H1 (cell line): ENCODE results near the gene PDE8A. TPM values are rescaled to one million over a fixed set of nuclear protein-coding genes. Genes with fewer than 3 reads are reported as not detected.

Experiments used
- POLR2AphosphoS5 ChIP-seq: IDR thresholded peaks from 2 replicates; pipeline ENCODE4 v1.6.1; 2011; ENCODE audit warnings: low read depth, low read length
- RBBP5 ChIP-seq: IDR thresholded peaks from 2 replicates; pipeline ENCODE4 v1.7.1; 2012; ENCODE audit warnings: low read depth, mild to moderate bottlenecking, inconsistent platforms, low read length, moderate library complexity, borderline replicate concordance
- RNF2 ChIP-seq: fragments of 200-900, 300-1000 bp; sonication (generic); IDR thresholded peaks from 2 replicates; pipeline ENCODE4 v1.7.1; 2016; ENCODE audit warnings: borderline replicate concordance, low read depth, mild to moderate bottlenecking, antibody characterized with exemption, low read length; ENCODE audit not compliant: poor library complexity, severe bottlenecking; ENCODE audit errors: missing control alignments
- SIRT6 ChIP-seq: IDR thresholded peaks from one replicate; pipeline ENCODE4 v1.7.1; 2012; ENCODE audit warnings: low read length, inconsistent platforms
- polyA plus RNA-seq, 7 experiments: library from polyadenylated mRNA; depleted of rRNA in 3 of 7; stranded (reverse) in 5 of 7; unstranded in 2 of 7; fragments of >200 nt in 5 of 7; fragments of 200-250 nt in 2 of 7; gene quantifications; 1 replicate in 5 of 7; 2 replicates in 1 of 7; 4 replicates in 1 of 7; pipeline versions ENCODE4 v1.2.1 to v1.2.3, GENCODE V29; 2011 to 2013; ENCODE audit warnings: missing spikeins in 2 of 7, mixed read lengths in 2 of 7
- total RNA-seq: library from RNA; stranded (reverse); fragmentation: NEBNext Ultra II Directional; extraction: Animal tissue kit (Norgen Biotek cat#: 25700); gene quantifications from 2 replicates; pipeline ENCODE4 v1.2.1, GENCODE V29; 2021
- TF ChIP-seq, protein P1 (sequence below), 3 experiments: IDR thresholded peaks; 1 replicate in 2 of 3; 2 replicates in 1 of 3; pipeline versions ENCODE4 v1.5.1 to v1.6.1; 2011; ENCODE audit warnings: low read length in 3 of 3, mild to moderate bottlenecking in 3 of 3, inconsistent platforms in 2 of 3, low read depth in 1 of 3, moderate library complexity in 1 of 3; ENCODE audit not compliant: insufficient read depth in 1 of 3; ENCODE audit errors: control extremely low read depth in 1 of 3

PDE8A gene
- total and polyA plus RNA-seq, 2 of the 8 experiments (the other 6 are each of a cell fraction or from before 2014, with no cell fraction given) = 6.9 to 7.8 TPM

DNA sequence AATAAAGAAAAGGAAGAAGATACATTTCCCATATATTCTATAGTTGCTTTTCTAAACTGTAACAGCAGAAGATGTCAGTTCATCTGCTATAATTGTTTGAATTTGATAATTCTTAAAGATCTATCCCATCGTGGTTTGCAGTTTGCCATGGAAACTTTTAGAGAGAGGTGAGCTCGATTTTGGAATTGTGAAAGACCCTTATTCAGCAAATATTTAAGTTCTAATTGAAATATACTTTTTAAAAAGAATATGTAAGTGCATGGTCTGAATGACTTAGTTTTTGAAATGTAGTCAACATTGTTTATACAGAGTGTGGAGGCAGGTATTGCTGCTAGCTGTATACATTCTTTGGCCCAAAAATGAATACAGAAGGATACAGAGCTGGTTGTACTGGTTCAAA lies 127.7 kb downstream of the PDE8A start (continued):
- TF ChIP-seq RNF2 = no peak
- TF ChIP-seq RBBP5 = no peak
- no peak for TF ChIP-seq SIRT6
- no peak for TF ChIP-seq POLR2AphosphoS5
- TF ChIP-seq, protein P1, sequence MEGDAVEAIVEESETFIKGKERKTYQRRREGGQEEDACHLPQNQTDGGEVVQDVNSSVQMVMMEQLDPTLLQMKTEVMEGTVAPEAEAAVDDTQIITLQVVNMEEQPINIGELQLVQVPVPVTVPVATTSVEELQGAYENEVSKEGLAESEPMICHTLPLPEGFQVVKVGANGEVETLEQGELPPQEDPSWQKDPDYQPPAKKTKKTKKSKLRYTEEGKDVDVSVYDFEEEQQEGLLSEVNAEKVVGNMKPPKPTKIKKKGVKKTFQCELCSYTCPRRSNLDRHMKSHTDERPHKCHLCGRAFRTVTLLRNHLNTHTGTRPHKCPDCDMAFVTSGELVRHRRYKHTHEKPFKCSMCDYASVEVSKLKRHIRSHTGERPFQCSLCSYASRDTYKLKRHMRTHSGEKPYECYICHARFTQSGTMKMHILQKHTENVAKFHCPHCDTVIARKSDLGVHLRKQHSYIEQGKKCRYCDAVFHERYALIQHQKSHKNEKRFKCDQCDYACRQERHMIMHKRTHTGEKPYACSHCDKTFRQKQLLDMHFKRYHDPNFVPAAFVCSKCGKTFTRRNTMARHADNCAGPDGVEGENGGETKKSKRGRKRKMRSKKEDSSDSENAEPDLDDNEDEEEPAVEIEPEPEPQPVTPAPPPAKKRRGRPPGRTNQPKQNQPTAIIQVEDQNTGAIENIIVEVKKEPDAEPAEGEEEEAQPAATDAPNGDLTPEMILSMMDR (IDR thresholded peaks at IDR 0.05; ENCODE audit: control extremely low read depth in 1 of 3, insufficient read depth in 1 of 3, low read depth in 1 of 3, low read length in 3 of 3) = no peak
